GM10847 (cell line): ENCODE data around the gene CCL23.

Source experiments
- POLR2A ChIP-seq: IDR thresholded peaks from 2 replicates; pipeline ENCODE4 v1.6.1; 2011; ENCODE audit not compliant: insufficient read length; ENCODE audit errors: extremely low read depth

The CCL23 gene

DNA sequence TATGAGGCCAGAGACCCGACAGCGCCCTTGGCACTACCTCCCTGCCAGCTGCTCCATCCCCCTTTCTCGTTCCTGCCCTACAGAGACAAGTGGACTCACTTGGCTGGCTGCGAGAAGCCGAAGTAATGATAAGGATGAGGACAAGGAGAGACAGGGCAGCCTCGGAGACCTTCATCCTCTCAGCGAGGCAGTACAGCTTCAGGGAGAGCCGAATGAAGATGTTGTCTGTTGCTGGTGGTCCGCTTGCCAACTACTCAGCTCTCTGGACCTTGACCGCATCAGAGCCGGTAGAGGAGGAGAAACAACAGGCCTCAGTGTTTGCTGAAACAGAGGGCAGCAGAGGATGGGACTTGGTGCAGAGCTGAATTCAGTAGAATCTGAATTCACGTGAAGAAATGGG, 36.5 kb downstream of the CCL23 start, which contains the start of gene CCL16:
Gene CCL16, minus strand, starts transcription at position 252 of the 400 bp plus-strand sequence. Its CDS starts 77 bp downstream, at position 175.
- TF ChIP-seq POLR2A: no peak

DNA sequence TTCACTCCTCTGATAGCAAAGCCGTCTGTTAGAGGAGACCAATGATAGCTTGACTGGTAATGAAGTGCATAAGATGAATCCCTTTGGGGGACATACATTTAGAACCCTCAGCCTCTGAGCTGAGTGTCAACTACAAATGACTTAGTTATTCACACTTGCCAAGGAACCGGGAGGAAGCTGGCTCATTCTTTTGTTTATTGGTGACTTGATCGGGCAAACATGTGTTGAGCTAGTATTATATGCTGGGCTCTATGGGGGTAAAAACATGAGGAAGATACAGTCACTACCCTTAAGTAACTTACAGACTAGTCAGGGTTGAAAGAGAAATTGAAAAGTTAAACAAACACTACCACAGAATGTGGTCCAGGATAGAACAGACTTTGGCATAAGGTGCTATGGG, 39.4 kb downstream of the CCL23 start:
- no peak for TF ChIP-seq POLR2A

DNA sequence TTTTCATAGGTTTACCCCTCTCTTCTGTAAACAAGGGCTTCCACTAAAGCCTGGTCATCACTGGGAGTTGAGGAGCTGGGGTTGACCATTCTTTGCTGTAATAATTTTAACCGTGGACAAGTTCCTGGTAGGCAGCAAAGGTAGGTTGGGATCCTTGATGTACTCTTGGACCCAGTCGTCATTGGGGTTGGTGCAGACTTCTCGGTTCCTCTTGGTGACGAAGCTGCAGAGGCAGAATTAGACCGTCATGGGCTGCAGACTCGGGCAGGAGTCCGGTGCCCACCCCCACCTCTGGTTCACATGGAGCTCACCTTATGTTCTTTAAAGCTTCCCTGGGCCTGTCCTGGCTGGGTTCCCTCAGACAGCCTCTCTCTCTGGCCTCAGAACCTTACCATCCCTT, 40.3 kb downstream of the CCL23 start:
- TF ChIP-seq POLR2A: no peak

DNA sequence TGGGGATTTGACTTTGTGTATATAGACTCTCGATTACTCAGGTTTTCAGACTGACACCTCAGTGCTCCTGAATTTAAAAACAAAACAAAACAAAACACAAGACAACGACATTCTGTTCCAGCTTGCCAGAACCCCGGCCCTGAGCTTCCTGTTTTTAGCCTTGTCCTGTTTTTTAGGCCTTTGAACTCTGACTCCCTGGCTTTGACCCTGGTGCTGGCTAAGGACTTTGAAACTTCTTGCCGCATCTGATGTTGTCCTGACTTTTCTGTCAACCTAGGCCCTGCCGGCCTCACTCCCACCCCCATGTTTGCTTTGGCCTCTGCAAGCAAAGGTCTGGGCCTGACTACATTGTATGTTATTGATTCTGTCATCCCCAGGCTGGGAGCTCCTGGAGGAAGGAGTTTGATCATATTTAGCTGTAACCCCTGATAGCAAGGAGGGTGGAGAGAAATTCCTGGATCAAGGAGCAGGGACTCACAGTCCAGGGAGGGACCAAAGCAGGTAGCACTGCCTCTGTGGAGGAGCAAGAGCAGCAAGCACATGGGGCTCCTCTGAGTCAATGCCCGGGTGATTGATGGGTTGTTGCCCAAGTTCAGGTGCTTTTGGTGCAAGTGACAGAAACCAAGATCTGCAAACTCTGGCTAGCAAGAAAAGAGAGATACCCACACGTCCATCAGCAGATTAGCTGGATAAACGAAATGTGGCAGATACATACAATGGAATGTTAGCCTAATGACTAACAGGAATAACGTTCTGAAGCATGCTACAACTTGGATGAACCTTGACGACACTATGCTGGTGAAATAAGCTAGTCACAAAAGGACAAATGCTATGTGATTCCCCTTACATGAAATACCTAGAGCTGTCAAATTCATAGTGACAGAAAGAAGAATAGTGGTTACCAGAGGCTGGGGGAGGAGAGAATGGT, 44.2 kb downstream of the CCL23 start:
- no peak for TF ChIP-seq POLR2A

DNA sequence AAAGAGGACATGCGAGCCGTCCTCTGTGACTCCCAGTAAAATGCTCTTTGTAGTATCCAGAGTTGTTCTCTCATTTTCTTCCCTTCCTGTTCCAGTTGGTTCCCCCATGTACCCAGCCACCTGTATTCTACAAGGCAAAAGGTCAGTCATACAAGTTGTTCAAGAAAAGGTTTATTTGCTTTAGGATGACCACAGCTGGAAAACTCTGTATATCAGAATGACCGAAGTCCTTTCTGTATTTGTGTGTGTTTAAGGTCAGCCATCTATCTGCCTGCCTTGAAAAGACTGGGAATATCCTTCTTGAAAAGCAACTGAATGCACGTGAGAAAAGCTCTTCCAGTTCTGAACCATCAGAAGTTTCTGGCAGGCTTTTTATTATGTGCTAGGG, 44.8 kb downstream of the CCL23 start:
- no peak for TF ChIP-seq POLR2A

DNA sequence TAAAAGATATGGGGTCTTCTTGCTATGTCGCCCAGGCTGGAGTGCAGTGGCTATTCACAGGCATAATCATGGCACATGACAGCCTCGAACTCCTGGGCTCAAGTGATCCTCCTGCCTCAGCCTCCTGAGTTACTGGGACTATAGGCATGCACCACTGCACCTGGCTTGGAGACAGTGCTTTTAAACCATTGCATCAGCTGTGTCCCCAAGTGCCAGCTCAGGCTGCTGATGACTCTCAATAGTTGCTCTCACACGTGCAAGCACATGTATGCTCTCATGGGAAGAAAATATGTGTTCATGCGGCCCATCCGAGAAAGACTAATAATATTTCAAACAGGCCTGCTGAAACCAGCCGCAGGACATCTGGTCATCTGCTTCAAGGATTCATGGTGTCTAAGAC, 45.2 kb downstream of the CCL23 start:
- TF ChIP-seq POLR2A: no peak

DNA sequence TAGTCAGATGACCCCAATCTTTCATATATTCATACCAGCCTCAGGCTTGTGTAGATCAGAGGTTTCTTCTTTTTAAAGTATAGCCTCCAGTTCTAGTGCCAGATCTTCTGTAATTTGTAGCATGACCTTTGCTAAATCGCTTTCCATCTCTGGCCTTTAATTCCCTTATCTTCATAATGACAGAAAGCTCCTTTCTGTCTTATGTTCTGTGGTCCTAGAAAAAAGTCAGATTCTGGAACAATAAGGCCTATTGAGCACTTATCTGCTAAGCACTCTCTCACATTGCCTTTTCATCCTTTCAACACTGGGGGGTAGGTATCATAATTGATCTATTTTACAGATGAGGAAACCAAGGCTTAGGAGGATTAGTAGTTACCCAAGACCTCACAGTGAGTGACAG, 45.7 kb downstream of the CCL23 start:
- TF ChIP-seq POLR2A: no peak

DNA sequence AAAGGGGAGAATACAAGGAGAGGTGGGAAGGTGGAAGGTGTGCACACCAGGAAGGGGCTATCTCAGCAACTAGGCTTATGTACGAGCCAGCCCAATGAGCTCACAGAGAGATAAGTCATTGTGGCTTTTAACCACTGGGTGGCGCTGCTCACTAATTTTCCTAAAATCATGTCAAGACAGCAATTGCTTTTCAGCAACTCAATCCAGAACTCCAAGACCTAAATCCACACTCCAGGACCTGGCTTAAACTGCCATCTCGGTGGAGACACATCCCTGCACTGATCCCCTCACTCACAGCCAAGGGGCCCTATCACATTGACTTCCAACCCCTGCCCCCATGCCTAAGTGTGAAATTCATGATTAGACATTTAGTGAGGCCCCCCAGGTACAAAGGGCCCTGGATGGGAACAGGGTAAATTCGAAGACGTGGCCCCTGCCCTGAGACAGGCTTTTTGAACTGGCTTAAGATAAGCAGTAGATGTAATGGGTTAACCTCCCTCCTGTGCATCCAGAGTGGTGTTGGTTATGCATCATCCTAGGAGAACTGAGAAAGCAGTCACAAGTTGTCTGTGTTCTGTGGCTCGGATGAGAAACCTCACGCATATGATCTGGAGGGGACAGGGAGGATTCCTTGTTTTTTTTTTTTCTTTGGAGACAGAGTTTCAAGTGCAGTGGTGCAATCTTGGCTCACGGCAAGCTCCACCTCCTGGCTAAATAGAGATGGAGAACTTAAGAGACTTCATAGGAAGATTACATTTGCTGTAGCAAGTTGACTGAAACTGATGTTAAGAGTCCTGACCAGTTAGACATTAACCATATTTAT, 48.0 kb downstream of the CCL23 start:
- no peak for TF ChIP-seq POLR2A

DNA sequence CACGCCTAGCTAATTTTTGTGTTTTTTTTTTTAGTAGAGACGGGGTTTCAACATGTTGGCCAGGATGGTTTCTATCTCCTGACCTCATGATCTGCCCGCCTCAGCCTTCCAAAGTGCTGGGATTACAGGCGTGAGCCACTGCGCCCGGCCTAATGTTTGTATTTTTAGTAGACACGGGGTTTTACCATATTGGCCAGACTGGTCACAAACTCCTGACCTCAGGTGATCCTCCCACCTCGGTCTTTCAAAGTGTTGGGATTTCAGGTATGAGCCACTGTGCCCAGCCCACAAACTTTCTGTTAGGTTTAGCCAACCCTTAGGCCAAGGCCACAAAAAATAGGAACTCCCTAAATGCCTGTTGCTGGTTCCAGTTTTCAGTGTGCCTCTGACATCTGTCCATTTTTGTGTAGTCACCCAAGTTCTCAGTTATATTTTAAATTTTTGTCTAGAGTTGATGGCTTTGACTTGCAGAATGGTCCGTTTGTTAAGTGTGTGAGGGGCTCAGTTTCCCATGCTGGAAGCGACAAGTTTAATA, 49.2 kb downstream of the CCL23 start:
- TF ChIP-seq POLR2A: no peak

DNA sequence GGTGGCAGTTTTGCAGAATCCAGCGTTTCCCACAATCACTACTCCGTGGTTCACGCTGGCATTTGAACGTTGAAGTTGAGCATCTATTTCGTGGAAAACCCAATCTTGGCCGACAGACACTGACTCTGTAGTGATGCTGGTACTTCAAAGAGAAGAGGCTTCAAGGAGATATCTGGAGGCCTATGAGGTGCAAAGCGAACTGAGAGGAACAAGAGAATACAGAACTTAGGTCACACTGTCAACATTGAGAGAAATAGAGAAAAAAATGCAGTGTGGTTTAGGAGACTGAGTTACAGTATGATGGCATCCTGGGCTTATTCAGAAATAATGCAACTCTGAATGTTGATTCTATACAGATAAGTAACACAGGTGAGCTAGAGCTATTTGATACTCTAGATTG, 52.5 kb downstream of the CCL23 start:
- TF ChIP-seq POLR2A: no peak

DNA sequence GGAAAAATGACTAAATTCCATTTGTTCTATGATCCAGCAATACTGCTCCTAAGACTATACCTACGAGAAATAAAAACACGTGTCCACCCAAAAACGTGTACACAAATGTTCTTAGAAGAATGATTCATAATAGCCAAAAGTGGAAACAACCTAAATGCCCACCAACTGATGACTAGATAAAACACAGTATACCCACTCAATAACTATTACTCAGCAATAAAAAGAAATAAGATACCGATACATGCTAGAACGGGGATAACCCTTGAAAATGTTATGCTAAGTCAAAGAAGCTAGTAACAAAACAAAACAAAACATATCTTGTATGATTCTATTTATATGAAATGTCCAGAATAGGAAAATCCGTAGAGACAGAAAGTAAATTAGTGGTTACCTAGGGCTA, 54.1 kb downstream of the CCL23 start:
- no peak for TF ChIP-seq POLR2A
